ENCODE results near the gene SETDB2. TPM values are rescaled to one million over a fixed set of nuclear protein-coding genes. Genes with fewer than 3 reads are reported as not detected.

Gene SETDB2
- total and polyA plus RNA-seq, 8 donors = 3.1 to 8.9 (median 6.4) TPM

DNA sequence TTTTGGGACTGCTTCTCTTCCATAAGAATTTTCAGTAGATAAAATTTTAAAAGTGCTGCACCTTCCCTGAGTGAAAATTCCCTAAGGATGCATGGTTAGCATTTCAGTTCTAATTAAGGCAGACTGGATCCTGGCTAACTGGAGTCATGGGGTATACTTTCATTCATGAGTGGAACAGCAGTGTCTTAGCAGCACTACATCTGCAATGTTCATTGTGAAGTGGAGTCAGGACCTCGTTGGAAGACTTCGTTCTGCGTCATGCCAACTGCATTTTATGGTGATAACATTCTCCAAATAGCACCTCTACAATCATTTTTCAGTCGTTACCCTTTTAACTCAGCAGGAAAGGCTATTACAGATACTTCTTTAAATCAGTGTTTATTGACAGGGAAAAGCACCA, 77.2 kb downstream of the SETDB2 start:
- Histone ChIP-seq H3K36me3 (peaks cover 0 to 10% (median 2%) of the 10 kb centered on the region in 3 donors), H3K27me3 (no peaks in the 10 kb centered on the region), H3K4me3 (no peak overlapping the region), H3K4me1 (no peaks in the 10 kb centered on the region), H3K9me3 (no peaks in the 10 kb centered on the region), H3K27ac (no peak overlapping the region)
- no peak for ATAC-seq
- FAIRE-seq = no peak
- DNase-seq = no peak
- TF ChIP-seq, protein P1, sequence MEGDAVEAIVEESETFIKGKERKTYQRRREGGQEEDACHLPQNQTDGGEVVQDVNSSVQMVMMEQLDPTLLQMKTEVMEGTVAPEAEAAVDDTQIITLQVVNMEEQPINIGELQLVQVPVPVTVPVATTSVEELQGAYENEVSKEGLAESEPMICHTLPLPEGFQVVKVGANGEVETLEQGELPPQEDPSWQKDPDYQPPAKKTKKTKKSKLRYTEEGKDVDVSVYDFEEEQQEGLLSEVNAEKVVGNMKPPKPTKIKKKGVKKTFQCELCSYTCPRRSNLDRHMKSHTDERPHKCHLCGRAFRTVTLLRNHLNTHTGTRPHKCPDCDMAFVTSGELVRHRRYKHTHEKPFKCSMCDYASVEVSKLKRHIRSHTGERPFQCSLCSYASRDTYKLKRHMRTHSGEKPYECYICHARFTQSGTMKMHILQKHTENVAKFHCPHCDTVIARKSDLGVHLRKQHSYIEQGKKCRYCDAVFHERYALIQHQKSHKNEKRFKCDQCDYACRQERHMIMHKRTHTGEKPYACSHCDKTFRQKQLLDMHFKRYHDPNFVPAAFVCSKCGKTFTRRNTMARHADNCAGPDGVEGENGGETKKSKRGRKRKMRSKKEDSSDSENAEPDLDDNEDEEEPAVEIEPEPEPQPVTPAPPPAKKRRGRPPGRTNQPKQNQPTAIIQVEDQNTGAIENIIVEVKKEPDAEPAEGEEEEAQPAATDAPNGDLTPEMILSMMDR (IDR thresholded peaks at IDR 0.05) = no peak
- intact Hi-C loops (cut with DNase I) = no loop called here
- WGBS, 2 donors = 65 to 71% methylated on average over 4 of the region's 4 CpGs

DNA sequence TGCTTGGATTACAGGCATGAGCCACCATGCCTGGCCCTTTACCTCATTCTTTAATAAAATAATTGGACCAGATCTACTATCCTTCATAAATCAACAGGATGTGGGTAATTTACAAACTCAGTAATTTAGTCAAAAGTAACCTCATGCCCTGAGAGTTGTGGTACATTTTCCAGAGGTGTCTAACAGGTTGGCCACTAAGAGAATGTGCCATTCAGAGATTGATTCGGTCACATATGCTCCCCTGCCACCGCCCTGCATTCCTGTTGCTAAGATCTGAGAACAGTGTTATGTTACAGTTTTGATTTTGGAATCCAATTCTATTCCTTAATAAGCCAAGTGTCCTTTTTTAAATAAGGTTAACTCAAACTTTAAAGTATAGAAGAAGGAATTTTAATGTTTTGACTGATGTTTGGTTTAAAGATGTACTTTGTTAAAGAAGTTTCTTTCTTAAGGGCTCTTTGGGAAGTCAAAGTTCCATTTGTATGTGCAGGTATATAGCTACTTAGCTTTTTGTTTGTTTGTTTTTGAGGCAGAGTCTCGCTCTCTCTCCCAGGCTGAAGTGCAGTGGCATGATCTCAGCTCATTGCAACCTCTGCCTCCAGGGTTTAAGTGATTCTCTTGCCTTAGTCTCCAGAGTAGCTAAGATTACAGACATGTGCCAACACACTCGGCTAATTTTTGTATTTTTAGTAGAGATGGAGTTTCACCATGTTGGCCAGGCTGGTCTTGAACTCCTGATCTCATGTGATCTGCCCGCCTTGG, 80.8 kb downstream of the SETDB2 start:
- DNase-seq = no peak
- H3K36me3 ChIP-seq = peaks cover 0 to 19% (median 2%) of the 10 kb centered on the region in 3 donors
- TF ChIP-seq, protein P1 (IDR thresholded peaks at IDR 0.05) = no peak
- WGBS, 2 donors = 90 to 93% methylated on average over 5 of the region's 5 CpGs
- FAIRE-seq = no peak
- H3K27me3 ChIP-seq = no peaks in the 10 kb centered on the region
- no peak for ATAC-seq
- no peak overlapping the region for H3K4me3 ChIP-seq
- H3K9me3 ChIP-seq = no peaks in the 10 kb centered on the region
- no peak overlapping the region for H3K27ac ChIP-seq
- no peaks in the 10 kb centered on the region for H3K4me1 ChIP-seq
- intact Hi-C loops (cut with DNase I) = no loop called here

DNA sequence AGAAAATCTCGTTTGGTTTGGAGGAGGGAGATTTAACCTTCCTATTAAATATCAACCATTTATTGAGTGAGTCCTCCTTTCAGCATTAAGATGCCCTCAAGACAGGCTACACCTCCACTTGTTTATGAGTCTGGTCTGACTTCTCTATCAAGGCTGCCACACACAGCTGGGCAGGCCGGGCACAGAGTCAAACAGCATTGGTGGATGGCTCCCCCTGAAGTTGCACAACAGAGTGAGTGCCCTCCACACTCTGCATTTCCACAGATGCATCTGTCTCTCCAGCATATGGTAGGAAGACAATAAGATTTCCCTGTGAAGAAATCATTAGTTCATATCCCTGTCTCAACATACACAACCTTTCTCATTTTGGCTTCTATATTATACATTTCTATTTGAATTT, 83.0 kb downstream of the SETDB2 start:
- 48 to 63% methylated on average over 2 of the region's 2 CpGs for WGBS, 2 donors
- H3K27ac ChIP-seq = no peak overlapping the region
- H3K36me3 ChIP-seq = peaks cover 0 to 11% (median 0%) of the 10 kb centered on the region in 3 donors

DNA sequence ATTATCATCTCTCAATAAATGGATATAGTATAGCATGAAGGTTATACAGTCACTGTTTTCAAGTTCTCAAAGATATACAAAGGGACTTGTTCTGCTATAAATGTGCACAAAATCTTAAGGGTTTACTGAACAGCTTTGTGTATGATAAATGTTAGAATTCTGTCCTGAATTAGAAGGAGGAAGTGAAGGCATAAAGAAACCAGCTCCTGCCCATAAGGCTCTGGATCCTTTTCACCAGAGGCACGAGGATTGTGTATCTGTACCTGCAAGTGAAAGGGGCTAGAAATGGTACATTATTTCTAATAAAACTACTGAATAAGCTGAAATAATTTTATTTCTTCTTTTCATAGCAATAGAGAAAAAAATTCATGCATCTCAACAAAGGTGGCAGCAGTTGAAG, 84.1 kb downstream of the SETDB2 start:
- Histone ChIP-seq H3K4me3 (no peak overlapping the region), H3K27me3 (no peaks in the 10 kb centered on the region), H3K27ac (no peak overlapping the region), H3K4me1 (no peaks in the 10 kb centered on the region), H3K36me3 (peaks cover 0 to 11% (median 0%) of the 10 kb centered on the region in 3 donors), H3K9me3 (no peaks in the 10 kb centered on the region)
- DNase-seq (no peak), ATAC-seq (no peak), FAIRE-seq (no peak)
- 81 to 97% methylated on average over 1 of the region's 1 CpG for WGBS, 2 donors
- TF ChIP-seq, protein P1 (IDR thresholded peaks at IDR 0.05) = no peak
- intact Hi-C loops (cut with DNase I) = no loop called here

More for the DNA sequence above, 83.0 kb downstream of the SETDB2 start:
- Histone ChIP-seq H3K4me1 (no peaks in the 10 kb centered on the region), H3K4me3 (no peak overlapping the region), H3K27me3 (no peaks in the 10 kb centered on the region), H3K9me3 (no peaks in the 10 kb centered on the region)
- intact Hi-C loops (cut with DNase I) = no loop called here
- ATAC-seq = peak in 1 of 4 donors; percentile 55
- DNase-seq = no peak
- FAIRE-seq = no peak
- TF ChIP-seq, protein P1 (IDR thresholded peaks at IDR 0.05) = no peak

DNA sequence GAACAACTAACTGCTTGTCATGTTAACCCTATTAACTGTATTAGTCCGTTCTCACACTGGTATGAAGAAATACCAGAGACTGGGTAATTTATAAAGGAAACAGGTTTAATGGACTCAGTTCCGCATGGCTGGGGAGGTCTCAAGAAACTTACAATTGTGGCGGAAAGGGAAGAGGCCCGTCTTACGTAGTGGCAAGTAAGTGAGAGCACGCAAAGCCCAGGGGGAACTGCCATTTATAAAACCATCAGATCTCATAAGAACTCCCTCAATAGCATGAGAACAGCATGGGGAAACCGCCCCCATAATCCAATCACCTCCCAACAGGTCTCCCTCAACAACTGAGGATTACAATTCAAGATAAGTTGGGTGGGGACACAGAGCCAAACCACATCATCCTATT, 86.4 kb downstream of the SETDB2 start:
- TF ChIP-seq, protein P1 (IDR thresholded peaks at IDR 0.05) = no peak
- H3K27ac ChIP-seq = no peak overlapping the region
- FAIRE-seq (no peak), ATAC-seq (peak in 1 of 4 donors; percentile 47), DNase-seq (no peak)
- H3K9me3 ChIP-seq = no peaks in the 10 kb centered on the region
- no peaks in the 10 kb centered on the region for H3K27me3 ChIP-seq
- no peak overlapping the region for H3K4me3 ChIP-seq
- intact Hi-C loops (cut with DNase I) = no loop called here
- no peaks in the 10 kb centered on the region for H3K4me1 ChIP-seq
- 91 to 92% methylated on average over 7 of the region's 7 CpGs for WGBS, 2 donors
- H3K36me3 ChIP-seq = peaks cover 0 to 11% (median 0%) of the 10 kb centered on the region in 3 donors

All from pancreas (tissue), 10 donors.